HG02678 (cell line): Measurements from ENCODE around the gene MX1.

Experiments used
- ATAC-seq: cut with Tn5 transposase; IDR thresholded peaks from one replicate; pipeline ENCODE4 v1.9.1; 2021; ENCODE audit warnings: mild to moderate bottlenecking, moderate library complexity; ENCODE audit not compliant: unreplicated experiment

MX1 gene

GRCh38 chr21:41487082-41487481 lies 61.0 kb downstream of the MX1 start:
- no peak for ATAC-seq

- no peak for ATAC-seq
Measured at GRCh38 chr21:41488080-41488479, 62.0 kb downstream of the MX1 start.

GRCh38 chr21:41489329-41489728 lies 63.3 kb downstream of the MX1 start:
- no peak for ATAC-seq

- no peak for ATAC-seq
Measured at GRCh38 chr21:41490330-41490729, 64.3 kb downstream of the MX1 start.

- ATAC-seq = no peak
Measured at GRCh38 chr21:41491412-41491811, 65.4 kb downstream of the MX1 start.

GRCh38 chr21:41494242-41494641 lies 68.2 kb downstream of the MX1 start:
- ATAC-seq = no peak

GRCh38 chr21:41497008-41497407 lies 71.0 kb downstream of the MX1 start:
- no peak for ATAC-seq

- ATAC-seq = no peak
Measured at GRCh38 chr21:41497788-41498187, 71.7 kb downstream of the MX1 start.

- no peak for ATAC-seq
Measured at GRCh38 chr21:41499920-41500319, 73.9 kb downstream of the MX1 start.

- no peak for ATAC-seq
Measured at GRCh38 chr21:41500363-41500762, 74.3 kb downstream of the MX1 start.

GRCh38 chr21:41500931-41501381 lies 74.9 kb downstream of the MX1 start:
- ATAC-seq = no peak

- no peak for ATAC-seq
Measured at GRCh38 chr21:41501919-41502318, 75.9 kb downstream of the MX1 start.

GRCh38 chr21:41503331-41503730 lies 77.3 kb downstream of the MX1 start:
- ATAC-seq = no peak

- no peak for ATAC-seq
Measured at GRCh38 chr21:41504030-41504429, 78.0 kb downstream of the MX1 start.

GRCh38 chr21:41506005-41506594 lies 80.1 kb downstream of the MX1 start:
- no peak for ATAC-seq

- ATAC-seq = no peak
Measured at GRCh38 chr21:41506611-41507520, 80.8 kb downstream of the MX1 start.

GRCh38 chr21:41507521-41508414 lies 81.7 kb downstream of the MX1 start, which contains the start of gene TMPRSS2:
TMPRSS2 (minus strand) TSS chr21:41508158; CDS start chr21:41498133, 10,025 bp downstream.
- ATAC-seq = no peak

GRCh38 chr21:41508415-41509144 lies 82.5 kb downstream of the MX1 start:
- ATAC-seq = no peak
